HL-60 (cell line): ENCODE results near the gene MARCHF2.

Experiments
- DNase-seq, 2 experiments: peaks; one replicate each; pipeline ENCODE4 v3.0.0-alpha.2; 2010 to 2020; ENCODE audit warnings: low read depth in 1 of 2, low spot score in 1 of 2
- H3K27ac ChIP-seq: fragments of 250-450 bp; sonication (Bioruptor Pico); replicated peaks from 2 replicates; pipeline ENCODE4 v1.5.1; 2020; ENCODE audit warnings: mild to moderate bottlenecking, moderate library complexity
- H3K27me3 ChIP-seq: fragments of 250-450 bp; sonication (Bioruptor Pico); 2 replicates; pipeline ENCODE4 v1.5.1; 2021; ENCODE audit warnings: mild to moderate bottlenecking, moderate library complexity; ENCODE audit not compliant: insufficient read depth, poor library complexity, severe bottlenecking
- H3K4me3 ChIP-seq: replicated peaks from 2 replicates; pipeline ENCODE4 v1.5.1; 2011; ENCODE audit warnings: mild to moderate bottlenecking, control low read depth, low read length; ENCODE audit not compliant: insufficient read depth
- CTCF ChIP-seq: IDR thresholded peaks from one replicate; pipeline ENCODE4 v1.5.1; 2011; ENCODE audit warnings: low read length, control low read depth, inconsistent platforms; ENCODE audit not compliant: insufficient read depth
- GABPA ChIP-seq: IDR thresholded peaks from 2 replicates; pipeline ENCODE4 v1.6.1; 2012; ENCODE audit warnings: low read depth
- POLR2AphosphoS5 ChIP-seq: IDR thresholded peaks from 2 replicates; pipeline ENCODE4 v1.6.1; 2012; ENCODE audit warnings: low read depth
- REST ChIP-seq: IDR thresholded peaks from 2 replicates; pipeline ENCODE4 v1.6.1; 2012; ENCODE audit warnings: low read depth; ENCODE audit not compliant: insufficient replicate concordance
- SPI1 ChIP-seq: IDR thresholded peaks from 2 replicates; pipeline ENCODE4 v1.6.1; 2012; ENCODE audit warnings: low read depth, mild to moderate bottlenecking, borderline replicate concordance

Gene MARCHF2

GRCh38 chr19:8387688-8388611 is 25.2 kb upstream of the MARCHF2 start:
- DNase-seq: no peak

GRCh38 chr19:8388612-8388958 is 24.5 kb upstream of the MARCHF2 start:
- no peak overlapping the region for H3K4me3 ChIP-seq
- no peak overlapping the region for H3K27ac ChIP-seq
- no peak for TF ChIP-seq REST
- TF ChIP-seq CTCF: no peak
- no peak for TF ChIP-seq SPI1
- no peak for TF ChIP-seq GABPA
- no peak for TF ChIP-seq POLR2AphosphoS5
- no peak for DNase-seq
- no peaks in the 10 kb centered on the region for H3K27me3 ChIP-seq

More at GRCh38 chr19:8387688-8388611, 25.2 kb upstream of the MARCHF2 start:
- H3K27ac ChIP-seq: no peak overlapping the region
- no peak for TF ChIP-seq SPI1
- no peak for TF ChIP-seq GABPA
- no peak for TF ChIP-seq REST
- TF ChIP-seq POLR2AphosphoS5: no peak
- TF ChIP-seq CTCF: no peak
- H3K4me3 ChIP-seq: no peak overlapping the region
- no peaks in the 10 kb centered on the region for H3K27me3 ChIP-seq

- Histone ChIP-seq H3K4me3 (peak within 1 kb of the TSS; percentile 66), H3K27me3 (no peaks in the 10 kb centered on the region), H3K27ac (peak within 1 kb of the TSS; percentile 78)
- DNase-seq: peak; percentile 99 to 100
- TF ChIP-seq SPI1: no peak; the same call in 1 of the 2 replicates
- peak; percentile 37 for TF ChIP-seq POLR2AphosphoS5
- peak; percentile 84 for TF ChIP-seq GABPA
These were observed 23.1 kb upstream of the MARCHF2 start, which contains the start of gene RAB11B for GRCh38 chr19:8389891-8390616. TSS of gene RAB11B (plus strand) at chr19:8390360. CDS start at chr19:8390417, 57 bp downstream.

- H3K4me3 ChIP-seq: peak overlapping the region; percentile 59
- TF ChIP-seq GABPA (no peak), CTCF (no peak), POLR2AphosphoS5 (peak; percentile 6; the same call in 1 of the 2 replicates)
- DNase-seq: peak; percentile 70 to 94
- no peaks in the 10 kb centered on the region for H3K27me3 ChIP-seq
- H3K27ac ChIP-seq: peak overlapping the region; percentile 74
These were observed 22.5 kb upstream of the MARCHF2 start for GRCh38 chr19:8390617-8390981.
